Activated naive CD4-positive, alpha-beta T cell treated with anti-CD3 and anti-CD28 coated beads, Interleukin-2, amount 50 U/mL, for 16 hours (primary cell): ENCODE data around the gene SMAP1.
"Not testable (repeated sequence)": the region's sequence is repeated elsewhere in the genome, so short reads cannot be mapped to it uniquely, and the experiment has no call there.

Experiments used
- DNase-seq: peaks from one replicate; pipeline ENCODE4 v3.0.0-alpha.2; 2020

Gene SMAP1

DNA sequence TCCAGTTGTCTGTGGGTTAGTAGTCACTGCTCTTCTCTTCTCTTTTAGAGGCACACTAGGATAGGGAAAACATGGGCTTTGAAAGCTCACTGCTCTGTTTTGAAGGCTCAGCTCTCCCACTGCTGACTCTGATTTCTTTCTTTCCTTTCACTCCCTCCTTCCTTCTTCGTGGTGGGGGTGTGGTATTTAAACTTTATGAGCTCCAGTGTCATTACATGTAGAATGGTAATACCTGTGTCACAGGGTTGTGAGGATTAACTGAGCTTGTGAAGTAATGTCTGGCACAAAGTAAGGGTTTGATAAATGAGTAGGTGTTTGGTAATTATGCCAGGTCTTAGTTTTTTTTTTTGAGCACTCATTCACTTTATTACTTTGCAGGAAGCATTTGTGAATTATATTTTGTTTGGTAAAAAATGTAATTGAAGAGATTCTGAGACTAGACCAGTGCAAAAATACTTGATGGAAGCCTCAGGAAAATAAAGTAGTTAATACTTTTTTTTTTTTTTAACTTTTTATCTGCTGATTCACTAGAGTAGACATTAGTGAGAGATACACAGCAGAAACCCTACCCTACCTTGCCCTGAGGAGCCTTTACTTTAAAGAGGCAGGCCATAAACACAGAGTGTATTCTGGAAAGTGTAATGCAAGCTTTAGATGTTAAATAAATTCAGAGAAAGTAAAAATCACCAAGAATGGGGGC, 17.3 kb downstream of the SMAP1 start:
- DNase-seq, result no peak

DNA sequence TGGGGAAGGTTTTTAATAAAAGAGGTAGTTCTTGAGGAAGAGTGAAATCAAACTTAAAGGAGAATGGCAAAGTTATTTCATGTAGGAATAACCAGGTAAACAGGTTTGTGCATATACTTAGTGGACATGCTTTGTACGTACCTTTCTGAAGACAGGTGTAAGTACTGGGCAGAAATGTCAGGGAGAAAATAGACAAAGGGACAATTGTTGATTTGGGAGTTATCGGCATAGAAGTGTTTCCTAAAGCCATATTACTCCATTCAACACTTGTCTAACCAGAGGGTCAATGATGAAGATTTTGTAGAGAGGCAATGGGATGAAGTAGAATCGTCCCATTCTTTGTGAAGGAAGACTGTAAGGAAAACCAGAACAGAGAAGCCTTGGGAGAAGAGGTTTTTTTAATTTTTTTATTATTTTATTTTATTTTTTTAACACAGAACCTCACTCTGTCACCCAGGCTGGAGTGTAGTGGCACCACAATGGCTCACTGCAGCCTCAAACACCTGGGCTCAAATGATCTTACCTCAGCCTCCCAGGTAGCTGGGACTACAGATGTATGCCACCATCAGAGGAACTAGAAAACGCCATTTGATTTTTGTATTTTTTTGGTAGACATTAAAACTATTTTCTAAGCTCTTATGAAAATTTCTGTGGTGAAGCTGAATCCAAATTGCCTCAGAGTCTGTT, 18.0 kb downstream of the SMAP1 start:
- no peak for DNase-seq

DNA sequence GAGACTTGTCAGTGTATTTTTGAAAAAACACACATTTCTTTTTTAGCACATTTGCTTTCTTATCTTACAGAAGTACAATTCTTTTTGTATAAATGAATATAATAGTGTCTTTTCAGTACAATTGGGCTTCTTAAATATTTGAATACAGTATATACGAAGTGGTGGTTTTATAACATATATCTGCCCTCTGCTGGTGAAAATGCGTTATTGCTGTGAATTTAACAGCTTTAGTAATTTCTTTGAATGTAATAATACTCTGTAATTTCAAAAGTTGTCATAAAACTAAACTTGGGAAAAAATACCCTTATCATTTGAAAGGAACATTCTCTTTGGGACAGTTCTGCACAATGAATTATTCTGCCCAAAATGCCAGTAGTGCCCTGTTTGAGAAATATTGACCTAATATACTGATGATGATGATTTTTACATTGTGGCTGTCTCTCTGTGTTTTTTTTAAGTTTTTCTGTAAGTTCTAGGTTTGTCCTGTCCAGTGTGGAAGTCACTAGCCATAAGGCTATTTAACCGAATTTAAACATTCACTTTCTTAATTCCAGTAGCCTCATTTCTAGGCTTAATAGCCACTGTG, 19.0 kb downstream of the SMAP1 start:
- no peak for DNase-seq

DNA sequence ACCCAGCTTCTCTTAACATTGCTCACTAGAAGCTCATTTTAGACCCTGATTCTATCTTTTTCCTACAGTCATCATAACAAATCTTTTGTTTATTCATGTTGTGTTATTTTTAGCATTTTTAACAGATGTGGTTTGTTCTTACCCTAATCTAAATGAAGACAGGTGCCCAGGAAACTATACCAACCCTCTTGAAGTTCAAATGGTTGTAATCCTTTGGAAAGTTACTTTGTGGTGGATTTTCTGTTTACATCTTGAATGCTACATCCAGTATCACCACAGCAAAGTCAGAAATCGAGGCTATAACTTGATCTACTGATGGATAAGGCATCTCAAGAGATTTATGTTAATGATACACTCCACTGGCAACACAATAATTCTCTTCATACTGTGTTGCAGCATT, 26.2 kb downstream of the SMAP1 start:
- DNase-seq, result no peak

DNA sequence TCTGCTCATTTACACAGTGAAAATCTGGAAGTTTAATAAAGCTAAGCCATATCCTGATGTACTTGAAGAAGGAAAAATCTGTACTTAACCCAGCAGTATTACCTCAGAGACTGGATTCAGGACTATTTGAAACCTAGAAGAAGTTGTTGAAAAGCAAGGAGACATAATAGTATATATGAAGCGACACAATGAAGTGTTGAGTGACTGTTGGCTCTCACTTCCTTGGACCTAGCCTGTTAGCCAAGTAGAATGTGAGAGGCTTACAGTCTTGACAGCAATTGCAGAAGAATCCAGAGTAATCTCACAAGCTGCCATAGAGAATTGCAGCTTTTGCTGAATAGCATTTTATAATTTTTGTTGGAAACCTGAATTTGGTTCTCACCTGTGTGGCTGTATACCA, 26.7 kb downstream of the SMAP1 start:
- no peak for DNase-seq

DNA sequence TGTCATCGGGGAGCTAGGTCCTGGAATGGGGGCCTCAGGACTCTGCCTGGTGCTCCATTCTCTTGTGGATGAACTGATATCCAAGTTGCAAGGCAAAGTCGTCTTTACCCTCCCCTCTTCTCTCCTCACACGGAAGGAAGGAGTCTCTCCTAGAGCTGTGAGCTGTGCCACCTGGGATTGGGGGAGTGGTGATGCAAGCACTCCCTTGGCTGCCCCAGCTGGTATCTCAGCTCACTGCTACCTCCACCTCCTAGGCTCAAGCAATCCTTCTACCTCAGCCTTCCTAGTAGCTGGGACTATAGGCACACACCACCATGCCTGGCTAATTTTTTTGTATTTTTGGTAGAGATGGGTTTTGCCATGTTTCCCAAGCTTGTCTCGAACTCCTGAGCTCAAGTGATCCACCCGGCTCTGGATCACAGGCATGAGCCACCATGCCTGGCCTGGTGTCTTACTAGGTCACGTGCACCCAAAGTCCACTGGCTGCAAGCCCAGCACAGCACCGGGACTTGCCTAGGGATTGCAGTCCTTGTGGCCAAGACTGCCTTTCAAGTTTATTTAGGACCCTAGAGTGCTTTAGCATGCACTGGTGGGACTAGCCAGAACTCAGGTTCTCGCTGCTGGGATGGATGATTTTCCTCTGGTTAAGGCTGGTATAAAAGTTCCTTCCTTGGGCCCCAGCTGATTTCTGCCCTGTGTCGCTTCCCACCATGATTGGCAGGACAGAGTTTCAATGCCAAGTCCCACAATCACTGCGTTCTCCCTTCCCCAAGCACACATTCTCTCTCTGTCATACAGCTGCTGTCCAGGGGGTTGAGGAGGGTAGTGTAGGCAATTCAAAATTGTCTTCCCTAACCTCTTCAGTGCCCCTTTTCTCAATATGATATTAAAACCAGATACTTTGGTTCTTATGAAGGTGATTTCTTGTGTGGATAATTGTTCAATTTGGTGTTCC, 33.5 kb downstream of the SMAP1 start:
- DNase-seq, result no peak

DNA sequence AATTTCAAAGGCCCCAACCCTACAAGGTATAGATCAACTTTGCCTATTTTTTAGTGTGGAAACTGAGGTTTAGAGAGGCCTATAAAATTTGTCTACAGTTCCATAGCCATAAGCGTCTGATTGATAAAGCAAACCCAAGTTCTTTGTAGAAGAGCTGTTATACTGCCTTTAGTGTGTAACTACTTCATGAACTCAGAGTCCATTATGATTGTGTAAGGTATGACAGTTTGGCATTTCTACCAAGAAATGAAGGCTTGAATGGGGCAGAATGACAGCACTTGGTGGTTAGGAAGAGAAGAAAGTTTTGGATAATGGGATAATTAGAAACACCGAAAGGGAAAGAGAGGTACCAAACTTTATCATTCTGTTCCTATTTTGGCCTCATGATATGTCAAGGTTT, 38.1 kb downstream of the SMAP1 start:
- DNase-seq, result no peak

DNA sequence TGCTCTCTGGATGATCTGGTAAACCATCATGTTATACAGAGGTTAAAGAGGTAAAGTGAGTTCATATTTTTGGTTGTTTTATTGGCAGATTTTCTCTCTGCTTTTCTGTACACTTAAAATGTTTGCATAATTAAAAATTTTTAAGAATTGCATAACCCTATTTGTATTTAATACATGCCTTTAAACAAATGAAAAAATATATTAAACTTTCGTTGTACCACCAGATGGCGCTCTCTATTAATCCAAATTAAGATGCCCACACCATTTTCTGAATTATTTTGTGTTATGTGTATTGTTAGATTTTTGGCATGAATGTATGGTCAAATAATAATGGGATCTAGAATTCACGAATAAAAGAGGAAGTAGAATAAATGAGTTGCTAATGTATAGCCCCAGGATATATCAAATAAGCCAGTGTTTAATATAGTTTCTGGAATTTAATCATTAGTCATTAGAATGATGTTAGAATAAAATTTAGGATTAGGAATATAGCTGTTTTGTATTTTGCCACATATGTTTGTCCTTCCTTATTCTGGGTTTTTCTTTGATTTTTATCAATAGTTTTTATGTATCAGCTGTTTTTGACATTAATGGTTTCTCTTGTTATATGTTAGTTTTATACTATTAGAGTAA, 38.9 kb downstream of the SMAP1 start:
- DNase-seq, result no peak

DNA sequence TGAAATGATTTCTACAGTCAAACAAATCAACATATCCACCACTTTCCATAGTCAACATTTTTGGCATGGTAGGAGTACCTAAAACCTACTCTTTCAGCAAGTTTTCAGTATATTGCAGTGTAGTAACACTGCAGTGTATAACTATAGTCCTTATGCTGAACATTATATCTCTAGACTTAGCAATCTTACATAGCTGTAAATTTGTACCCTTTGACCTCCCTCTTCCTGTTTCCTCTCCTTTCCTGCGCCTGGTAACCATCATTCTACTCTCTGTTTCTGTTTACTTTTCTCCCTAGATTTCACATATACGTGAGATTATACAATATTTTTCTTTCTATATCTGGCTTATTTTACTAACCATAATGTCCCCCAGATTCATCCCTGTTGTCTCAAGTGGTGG, 40.2 kb downstream of the SMAP1 start:
- DNase-seq, result no peak

DNA sequence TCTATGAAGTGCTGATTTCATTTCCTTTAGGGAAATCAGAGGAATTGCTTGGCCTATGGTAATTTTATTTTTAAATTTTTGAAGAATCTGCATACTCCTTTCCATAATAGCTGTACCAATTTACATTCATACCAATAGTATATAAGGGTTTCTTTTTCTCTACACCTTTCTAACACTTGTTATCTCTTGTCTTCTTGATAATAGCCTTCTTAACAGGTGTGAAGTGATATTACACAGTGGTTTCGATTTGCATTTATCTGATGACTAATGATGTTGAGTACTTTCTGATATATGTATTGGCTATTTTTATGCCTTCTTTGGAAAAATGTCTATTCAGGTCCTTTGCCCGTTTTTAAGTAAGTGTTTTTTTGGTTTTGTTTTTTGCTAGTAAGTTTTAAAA, 40.8 kb downstream of the SMAP1 start:
- no peak for DNase-seq

DNA sequence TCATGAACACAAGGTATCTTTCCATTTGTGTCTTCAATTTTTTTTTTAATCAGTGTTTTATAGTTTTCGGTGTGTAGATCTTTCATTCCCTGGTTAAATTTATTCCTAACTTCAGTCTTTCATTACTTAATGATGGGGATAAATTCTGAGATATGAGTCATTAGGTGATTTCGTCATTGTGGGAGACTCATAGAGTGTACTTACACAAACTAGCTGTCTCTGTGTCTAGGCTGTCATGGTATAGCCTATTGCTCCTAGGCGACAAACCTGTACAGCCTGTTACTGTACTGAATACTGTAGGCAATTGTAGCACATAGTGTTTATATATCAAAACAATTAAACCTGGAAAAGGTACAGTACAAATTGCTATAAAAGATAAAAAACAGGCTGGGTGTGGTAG, 42.1 kb downstream of the SMAP1 start:
- no peak for DNase-seq

DNA sequence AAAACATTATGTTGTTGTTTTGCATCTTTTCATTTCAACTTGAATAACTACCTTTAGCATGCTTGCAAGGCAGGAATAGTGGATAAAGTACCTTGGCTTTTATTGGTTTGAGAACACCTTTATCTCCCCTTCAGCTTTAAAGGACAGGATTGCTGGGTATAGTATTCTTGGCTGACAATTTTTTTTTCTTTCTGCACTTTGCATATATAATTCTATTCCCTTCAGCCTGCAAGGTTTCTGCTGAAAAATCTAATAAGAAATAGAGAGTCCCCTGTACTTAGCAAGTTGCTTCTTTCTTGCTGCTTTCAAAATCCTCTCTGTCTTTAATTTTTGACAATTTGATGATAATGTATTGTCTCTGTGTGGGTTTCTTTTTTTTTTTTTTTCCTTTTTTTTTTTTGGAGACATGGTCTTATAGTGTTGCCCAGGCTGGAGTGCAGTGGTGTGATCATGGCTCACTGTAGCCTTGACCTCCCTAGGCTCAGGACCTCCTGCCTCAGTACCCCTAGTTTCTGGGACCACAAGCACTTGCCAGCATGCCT, 47.1 kb downstream of the SMAP1 start:
- DNase-seq, result no peak

DNA sequence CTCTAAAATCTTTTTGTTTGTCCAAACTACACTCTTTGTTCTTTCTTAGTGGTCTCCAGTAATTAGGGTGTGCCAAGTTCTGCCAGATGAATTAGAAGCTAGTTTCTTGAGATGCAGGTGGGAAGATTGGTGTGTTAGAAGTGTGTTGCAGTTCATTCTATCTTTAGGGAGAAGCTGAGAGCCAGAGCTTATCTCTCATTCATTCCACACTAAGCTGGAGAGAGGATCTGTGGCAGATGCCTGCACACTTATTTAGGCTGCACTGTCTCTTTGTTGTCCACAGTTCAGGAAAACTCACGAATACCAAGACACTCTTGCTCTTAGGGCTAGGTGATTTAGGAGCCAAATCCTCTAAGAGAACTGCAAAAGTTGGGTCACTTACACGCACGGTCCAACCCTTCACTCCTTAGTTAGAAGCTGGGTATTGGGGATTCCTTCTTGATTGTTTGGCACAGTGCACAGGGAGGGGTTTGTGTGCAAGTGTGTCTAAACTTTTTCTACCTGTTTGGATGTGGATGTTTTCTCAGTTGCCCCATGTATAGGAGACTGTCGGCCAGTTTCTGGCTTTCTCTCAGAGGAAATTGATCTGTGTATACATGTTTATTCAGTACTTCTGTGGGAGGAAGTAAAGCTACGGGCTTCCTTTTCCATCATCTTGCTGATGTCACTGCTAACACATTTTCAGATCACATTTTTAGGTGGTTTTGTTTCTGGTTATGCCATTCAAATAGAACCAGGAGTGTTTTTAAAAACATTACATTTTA, 49.5 kb downstream of the SMAP1 start:
- DNase-seq, result no peak

DNA sequence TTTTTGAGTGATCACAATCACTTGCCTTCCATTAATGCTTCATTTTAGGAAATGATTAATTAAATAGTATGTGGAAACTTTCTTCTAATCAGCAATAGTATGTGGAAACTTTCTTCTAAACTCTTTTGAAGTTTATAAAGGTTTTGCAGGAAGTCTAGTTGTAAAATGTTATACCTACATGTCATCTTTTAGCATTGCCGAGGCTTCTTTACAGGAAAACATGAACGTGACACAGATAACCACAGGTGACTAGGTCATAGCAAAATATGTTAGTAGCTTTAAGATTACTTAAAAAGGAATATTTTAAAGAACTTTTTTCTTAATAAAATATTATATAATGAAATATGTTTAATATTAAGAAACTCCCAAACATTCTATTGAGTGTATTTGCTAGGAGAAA, 56.8 kb downstream of the SMAP1 start:
- no peak for DNase-seq

DNA sequence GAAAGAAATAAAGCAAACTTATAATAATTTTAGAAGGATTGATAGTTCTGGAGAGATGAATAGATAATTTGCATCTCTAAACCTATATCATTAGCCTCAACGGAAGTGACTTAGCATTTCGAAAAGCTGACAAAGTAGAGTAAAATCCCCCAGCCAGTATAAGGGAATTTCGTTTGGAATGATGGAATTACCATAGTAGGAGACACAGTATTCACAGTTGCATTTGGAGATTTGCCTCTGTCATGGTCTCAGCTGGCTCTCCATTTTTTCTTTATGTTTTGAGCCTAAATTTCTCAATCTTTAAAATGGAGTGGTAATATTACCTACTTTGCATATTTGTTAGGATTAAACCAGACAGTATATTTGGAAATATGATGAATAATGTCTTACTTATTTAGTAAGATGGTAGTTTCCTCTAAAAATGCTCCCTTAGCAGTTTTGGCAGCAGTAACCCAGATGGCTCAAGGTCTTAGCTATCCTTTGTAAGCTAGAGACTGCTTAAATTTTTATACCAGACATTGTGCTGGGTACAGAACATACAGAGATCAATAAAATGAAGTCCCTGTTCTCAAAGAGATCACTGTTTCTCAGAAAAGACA, 58.2 kb downstream of the SMAP1 start:
- no peak for DNase-seq

DNA sequence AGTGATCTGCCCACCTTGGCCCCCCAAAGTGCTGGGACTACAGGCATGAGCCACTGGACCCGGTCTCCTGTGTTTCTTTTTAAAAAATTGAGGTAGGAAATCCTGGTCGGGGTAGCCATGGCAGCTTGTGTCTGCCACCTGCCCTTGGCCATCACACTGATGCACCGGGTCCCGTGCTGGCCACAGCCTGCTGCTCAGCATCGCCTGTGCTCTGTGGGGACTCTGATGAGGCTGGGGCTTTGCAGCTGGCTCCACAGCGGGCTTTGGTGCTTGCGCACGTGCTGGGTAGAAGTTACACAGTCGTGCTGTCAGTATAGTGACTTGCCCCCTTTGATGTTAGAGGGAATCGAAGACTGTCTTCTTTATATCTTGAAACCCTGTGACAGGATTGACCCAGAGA, 66.7 kb downstream of the SMAP1 start:
- no peak for DNase-seq

DNA sequence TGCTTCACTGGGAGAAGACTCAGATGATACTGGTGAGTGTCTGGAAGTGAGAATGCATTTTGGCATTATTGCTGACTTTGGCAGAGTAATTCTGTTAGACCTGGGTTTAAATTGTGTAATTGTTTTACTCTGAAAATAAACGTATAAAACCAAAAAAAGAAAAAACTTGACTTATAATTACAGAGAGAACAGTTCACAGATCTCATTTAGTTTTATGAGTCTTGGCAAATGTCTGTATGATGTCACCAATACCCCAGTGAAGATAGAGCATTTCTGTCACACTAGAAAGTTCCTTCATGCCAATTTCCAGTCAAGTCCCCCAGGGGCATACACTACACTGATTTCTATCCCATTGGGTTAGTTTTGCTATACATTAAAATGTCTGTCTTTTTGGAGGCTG, 67.3 kb downstream of the SMAP1 start:
- no peak for DNase-seq

DNA sequence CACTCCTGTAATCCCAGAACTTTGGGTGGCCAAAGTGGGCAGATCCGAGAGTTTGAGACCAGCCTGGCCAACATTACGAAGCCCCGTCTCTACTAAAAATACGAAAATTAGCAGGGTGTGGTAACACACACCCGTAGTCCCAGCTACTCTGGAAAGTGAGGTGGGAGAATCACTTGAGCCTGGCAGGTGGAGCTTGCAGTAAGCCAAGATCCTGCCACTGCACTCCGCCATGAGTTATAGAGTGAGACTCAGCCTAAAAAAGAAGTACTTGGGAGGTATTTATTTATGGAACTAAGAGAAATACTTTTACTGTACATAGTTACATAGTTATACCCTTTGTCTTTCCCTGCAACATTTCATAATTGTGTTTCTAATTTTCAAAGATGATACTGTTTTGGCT, 67.8 kb downstream of the SMAP1 start:
- DNase-seq, result no peak

DNA sequence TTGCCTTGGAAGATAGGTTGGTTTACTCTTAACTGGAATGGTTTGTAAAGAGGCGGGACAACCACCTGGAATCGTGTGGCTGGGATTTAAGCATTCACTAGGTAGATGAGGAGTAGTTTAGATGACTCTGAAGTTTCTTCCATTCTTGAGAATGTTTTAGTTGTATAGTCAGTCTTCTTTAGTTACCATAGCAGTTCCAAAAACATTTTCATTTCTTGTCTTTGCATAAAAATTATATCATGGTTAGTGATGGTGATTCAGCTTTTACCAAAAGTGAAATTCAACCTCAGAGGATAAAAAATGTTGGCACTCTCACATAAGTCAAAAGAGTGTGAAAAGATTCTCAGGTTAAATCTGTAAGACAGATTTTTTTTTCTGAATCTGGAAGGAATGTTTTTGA, 70.3 kb downstream of the SMAP1 start:
- DNase-seq, result no peak

DNA sequence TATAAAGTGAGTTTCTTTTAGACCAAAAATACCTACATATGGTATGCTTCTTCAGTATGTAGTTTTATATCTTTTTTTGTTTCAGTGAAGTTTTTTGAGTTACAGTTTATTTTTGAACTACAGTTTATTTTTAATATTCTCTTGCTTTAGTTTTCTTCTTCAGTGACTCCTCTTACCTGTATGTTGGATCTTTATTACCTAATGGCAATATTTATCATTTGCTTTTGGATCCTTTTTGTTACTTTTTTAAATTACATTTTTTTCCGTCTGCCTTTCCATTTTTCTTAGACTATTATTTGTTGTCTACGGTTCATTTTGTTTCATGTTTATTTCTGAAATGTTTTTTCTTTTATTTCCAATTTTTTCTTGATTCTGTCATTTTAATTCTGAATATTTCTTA, 71.9 kb downstream of the SMAP1 start:
- no peak for DNase-seq

DNA sequence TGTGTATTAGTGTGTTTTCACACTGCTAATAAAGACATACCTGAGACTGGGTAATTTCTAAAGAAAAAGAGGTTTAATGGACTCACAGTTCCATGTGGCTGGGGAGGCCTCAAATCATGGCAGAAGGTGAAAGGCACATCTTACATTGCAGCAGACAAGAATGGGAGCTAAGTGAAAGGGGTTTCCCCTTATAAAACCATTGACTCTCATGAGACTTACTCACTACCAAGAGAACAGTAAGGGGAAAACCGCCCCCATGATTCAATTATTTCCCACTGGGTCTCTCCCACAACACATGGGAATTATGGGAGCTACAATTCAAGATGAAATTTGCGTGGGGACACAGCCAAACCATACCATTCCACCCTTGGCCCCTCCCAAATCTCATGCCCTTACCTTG, 73.1 kb downstream of the SMAP1 start:
- not testable (repeated sequence) for DNase-seq
